Spleen (tissue), 11 donors: Measurements from ENCODE around the gene IGLON5. TPM values are rescaled to one million over a fixed set of nuclear protein-coding genes. Genes with fewer than 3 reads are reported as not detected.
A peak's percentile ranks its signal among the peaks of the same experiment; 100 is the strongest.

Source experiments
- DNase-seq: peaks from one replicate; pipeline ENCODE4 v3.0.0-alpha.2; 2020
- H3K27ac ChIP-seq, 8 donors: fragments of 200-600 bp; sonication (generic) in 7 of 8; 1 replicate in 4 of 8; 2 replicates in 4 of 8; pipeline versions ENCODE4 v1.5.0 to v1.8.0; 2016 to 2021; ENCODE audit warnings: inconsistent platforms in 4 of 8, mild to moderate bottlenecking in 4 of 8, moderate library complexity in 1 of 8
- H3K27me3 ChIP-seq, 7 donors: fragments of 200-600 bp; sonication (generic) in 6 of 7; replicated peaks in 1 of 7; 1 replicate in 4 of 7; 2 replicates in 3 of 7; pipeline versions ENCODE4 v1.5.0 to v1.8.0; 2016 to 2021; ENCODE audit warnings: inconsistent platforms in 3 of 7, mild to moderate bottlenecking in 1 of 7
- H3K36me3 ChIP-seq, 6 donors: fragments of 200-600 bp; sonication (generic) in 5 of 6; 1 replicate in 4 of 6; 2 replicates in 2 of 6; pipeline versions ENCODE4 v1.5.0 to v1.8.0; 2016 to 2021; ENCODE audit warnings: inconsistent platforms in 2 of 6
- H3K4me1 ChIP-seq, 6 donors: fragments of 200-600 bp; sonication (generic) in 5 of 6; 1 replicate in 3 of 6; 2 replicates in 3 of 6; pipeline versions ENCODE4 v1.5.0 to v1.8.0; 2016 to 2021; ENCODE audit warnings: inconsistent platforms in 3 of 6
- H3K4me3 ChIP-seq, 8 donors: fragments of 200-600 bp; sonication (generic) in 7 of 8; 1 replicate in 4 of 8; 2 replicates in 4 of 8; pipeline versions ENCODE4 v1.5.0 to v1.8.0; 2016 to 2021; ENCODE audit warnings: inconsistent platforms in 4 of 8, mild to moderate bottlenecking in 4 of 8, moderate library complexity in 2 of 8
- H3K9me3 ChIP-seq, 8 donors: fragments of 200-600 bp; sonication (generic) in 7 of 8; 1 replicate in 4 of 8; 2 replicates in 4 of 8; pipeline versions ENCODE4 v1.5.0 to v1.8.0; 2016 to 2021; ENCODE audit warnings: inconsistent platforms in 4 of 8
- POLR2A ChIP-seq, 3 donors: fragments of 450-650 bp; IDR thresholded peaks; one replicate each; pipeline ENCODE4 v1.5.1; 2017; ENCODE audit warnings: antibody characterized with exemption in 3 of 3, mild to moderate bottlenecking in 1 of 3
- POLR2AphosphoS5 ChIP-seq, 3 donors: sonication (generic); formaldehyde crosslinking; IDR thresholded peaks; one replicate each; pipeline ENCODE4 v1.5.1; 2017; ENCODE audit warnings: antibody characterized with exemption in 3 of 3
- WGBS, 5 donors: extraction: QIAGEN DNeasy Blood & Tissue Kit in 3 of 5; methylation state at CpG; one replicate each; pipeline versions ENCODE4 v1.1.5 to v1.1.7; 2013 to 2018; 5-methylcytosine and 5-hydroxymethylcytosine counted together
- intact Hi-C: fragments of 100-400 bp; cut with DNase I; formaldehyde crosslinking; loops from one replicate; pipeline ENCODE4 v1.15.0; 2023; ENCODE audit warnings: low total_unique reads
- polyA plus RNA-seq, 3 donors: library from polyadenylated mRNA; stranded (reverse); fragments of 200-250 nt; gene quantifications; one replicate each; pipeline ENCODE4 v1.2.1, GENCODE V29; 2013
- total RNA-seq, 7 donors: library from RNA; depleted of rRNA in 3 of 7; stranded (reverse); fragments of >200 nt in 3 of 7; fragmentation: NEBNext Ultra II Directional in 4 of 7; extraction: Animal tissue kit (Norgen Biotek cat#: 25700) in 4 of 7; gene quantifications; one replicate each; pipeline versions ENCODE4 v1.1.0 to v1.2.1, GENCODE V29; 2016 to 2021
- TF ChIP-seq, protein P1 (sequence below), 11 experiments: fragments of 200-600 bp in 7 of 11; fragments of 450-650 bp in 4 of 11; sonication (generic) in 4 of 11; IDR thresholded peaks in 8 of 11; conservative IDR thresholded peaks in 3 of 11; 1 replicate in 7 of 11; 2 replicates in 4 of 11; pipeline versions ENCODE4 v1.4.0 to v1.8.0; 2016 to 2021; ENCODE audit warnings: antibody characterized with exemption in 11 of 11, inconsistent platforms in 4 of 11, mild to moderate bottlenecking in 1 of 11
- donor health status: healthy with polysubstance abuse.
- donor health status: DM: no; HTN: no; CAD: no; lungs with moderate emphysema.
- donor health status: DM: no; HTN: no; CAD: no.
- donor health status: Bipolar disorder and iron deficiency.
- donor health status: healthy.
- donor health status: DM: no; HTN: no; CAD: no.
- donor health status: DM: yes; HTN: yes; CAD: no.

IGLON5 gene
- total and polyA plus RNA-seq, 10 donors = 0.03 TPM; not detected in 9

DNA sequence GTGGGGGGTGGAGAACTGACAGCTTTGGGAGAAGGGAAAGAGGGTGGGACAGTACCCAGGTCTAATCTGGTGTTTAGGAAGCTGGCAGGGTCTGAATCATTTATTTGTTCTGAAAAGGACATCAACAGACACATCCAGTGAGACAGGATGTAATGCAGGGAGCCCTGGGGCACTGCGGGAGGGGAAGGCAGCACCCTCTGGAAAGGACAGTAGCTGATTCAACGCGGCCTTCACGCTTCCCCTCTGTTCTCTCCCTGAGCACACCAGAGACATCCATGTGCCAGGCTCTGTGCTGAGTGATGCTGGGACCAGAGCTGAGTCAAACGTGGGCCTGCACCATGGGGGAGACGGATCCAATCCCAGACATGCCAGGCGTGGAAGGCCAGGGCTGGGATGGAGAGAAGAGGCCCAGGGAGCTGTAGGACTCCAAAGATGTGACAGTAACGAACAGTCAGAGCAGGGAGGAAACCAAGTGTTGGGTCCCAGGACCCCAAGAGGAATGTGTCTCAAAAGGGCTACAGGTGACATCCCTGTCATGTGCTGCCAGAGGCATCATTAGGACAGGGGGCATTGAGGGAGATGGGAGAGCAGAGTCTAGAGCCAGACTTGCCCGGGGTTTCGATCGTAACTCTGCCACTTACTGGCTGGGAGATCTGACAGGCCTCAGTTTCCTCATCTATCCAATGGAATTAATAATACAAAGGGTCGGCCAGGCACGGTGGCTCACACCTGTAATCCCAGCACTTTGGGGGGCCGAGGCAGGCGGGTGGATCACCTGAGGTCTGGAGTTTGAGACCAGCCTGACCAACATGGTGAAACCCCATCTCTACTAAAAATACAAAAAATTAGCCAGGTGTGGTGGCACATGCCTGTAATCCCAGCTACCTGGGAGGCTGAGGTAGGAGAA, 53.0 kb downstream of the IGLON5 start:
- 89 to 92% (median 90%) methylated on average over 12 to 15 of the region's 15 CpGs for WGBS, 5 donors
- no peak for TF ChIP-seq POLR2A (IDR thresholded peaks at IDR 0.05)
- TF ChIP-seq, protein P1, sequence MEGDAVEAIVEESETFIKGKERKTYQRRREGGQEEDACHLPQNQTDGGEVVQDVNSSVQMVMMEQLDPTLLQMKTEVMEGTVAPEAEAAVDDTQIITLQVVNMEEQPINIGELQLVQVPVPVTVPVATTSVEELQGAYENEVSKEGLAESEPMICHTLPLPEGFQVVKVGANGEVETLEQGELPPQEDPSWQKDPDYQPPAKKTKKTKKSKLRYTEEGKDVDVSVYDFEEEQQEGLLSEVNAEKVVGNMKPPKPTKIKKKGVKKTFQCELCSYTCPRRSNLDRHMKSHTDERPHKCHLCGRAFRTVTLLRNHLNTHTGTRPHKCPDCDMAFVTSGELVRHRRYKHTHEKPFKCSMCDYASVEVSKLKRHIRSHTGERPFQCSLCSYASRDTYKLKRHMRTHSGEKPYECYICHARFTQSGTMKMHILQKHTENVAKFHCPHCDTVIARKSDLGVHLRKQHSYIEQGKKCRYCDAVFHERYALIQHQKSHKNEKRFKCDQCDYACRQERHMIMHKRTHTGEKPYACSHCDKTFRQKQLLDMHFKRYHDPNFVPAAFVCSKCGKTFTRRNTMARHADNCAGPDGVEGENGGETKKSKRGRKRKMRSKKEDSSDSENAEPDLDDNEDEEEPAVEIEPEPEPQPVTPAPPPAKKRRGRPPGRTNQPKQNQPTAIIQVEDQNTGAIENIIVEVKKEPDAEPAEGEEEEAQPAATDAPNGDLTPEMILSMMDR (IDR thresholded peaks at IDR 0.05 in 8 of 11, conservative IDR thresholded peaks at IDR 0.05 in 3 of 11) = no peak
- TF ChIP-seq POLR2AphosphoS5 (IDR thresholded peaks at IDR 0.05) = no peak
- Histone ChIP-seq H3K27ac (peak overlapping the region in 2 of 8 donors; percentile 19 to 93), H3K4me3 (no peak overlapping the region), H3K36me3 (no peaks in the 10 kb centered on the region), H3K27me3 (no peaks in the 10 kb centered on the region), H3K9me3 (no peaks in the 10 kb centered on the region), H3K4me1 (peaks cover 4 to 65% (median 43%) of the 10 kb centered on the region in 6 donors)
- DNase-seq = no peak
- intact Hi-C loops = no loop called here

DNA sequence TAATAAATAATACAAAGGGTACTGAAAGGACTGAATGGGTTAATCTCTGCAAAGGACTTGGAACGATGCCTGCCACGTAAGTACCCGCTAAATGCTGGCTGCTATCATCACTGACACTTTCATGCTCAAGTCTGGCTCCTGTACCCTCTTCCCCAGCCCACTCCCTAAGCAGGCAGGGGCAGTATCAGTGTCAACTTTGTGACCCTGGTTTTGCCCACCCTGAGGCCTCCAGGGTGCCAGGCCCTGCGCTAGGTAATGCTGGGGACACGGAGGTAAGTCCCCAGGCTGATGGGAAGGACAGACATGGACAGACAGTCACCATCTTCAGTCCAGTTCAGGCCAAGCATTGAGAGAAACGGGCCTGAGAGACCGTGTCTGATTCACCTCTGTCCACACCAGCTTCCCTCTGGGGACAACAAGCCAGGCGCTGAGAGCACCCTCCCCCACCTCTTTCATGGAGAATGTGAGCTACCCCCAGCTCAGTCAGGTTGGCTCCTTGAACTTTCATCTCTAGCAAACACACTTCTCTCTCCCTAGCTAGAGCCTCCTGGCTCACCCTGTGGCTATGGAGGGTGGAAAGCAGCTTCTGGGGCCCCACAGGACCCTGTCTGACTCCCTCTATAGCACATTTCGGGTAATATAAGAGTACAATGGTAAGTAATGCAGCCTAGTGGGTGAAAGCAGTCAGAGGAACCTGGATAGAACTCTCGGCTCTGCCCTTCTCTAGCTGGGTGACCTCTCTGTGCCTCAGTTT, 53.9 kb downstream of the IGLON5 start:
- Histone ChIP-seq H3K27me3 (no peaks in the 10 kb centered on the region), H3K36me3 (no peaks in the 10 kb centered on the region), H3K4me1 (peaks cover 4 to 74% (median 43%) of the 10 kb centered on the region in 6 donors), H3K4me3 (peak overlapping the region; percentile 51 to 95 (median 78)), H3K9me3 (no peaks in the 10 kb centered on the region), H3K27ac (peak overlapping the region; percentile 75 to 97 (median 93))
- WGBS, 5 donors = 28 to 37% (median 31%) methylated on average over 10 of the region's 10 CpGs
- intact Hi-C loops = no loop called here
- TF ChIP-seq POLR2A (IDR thresholded peaks at IDR 0.05) (no peak), POLR2AphosphoS5 (IDR thresholded peaks at IDR 0.05) (no peak)
- TF ChIP-seq, protein P1 (IDR thresholded peaks at IDR 0.05 in 8 of 11, conservative IDR thresholded peaks at IDR 0.05 in 3 of 11) = no peak
- no peak for DNase-seq

DNA sequence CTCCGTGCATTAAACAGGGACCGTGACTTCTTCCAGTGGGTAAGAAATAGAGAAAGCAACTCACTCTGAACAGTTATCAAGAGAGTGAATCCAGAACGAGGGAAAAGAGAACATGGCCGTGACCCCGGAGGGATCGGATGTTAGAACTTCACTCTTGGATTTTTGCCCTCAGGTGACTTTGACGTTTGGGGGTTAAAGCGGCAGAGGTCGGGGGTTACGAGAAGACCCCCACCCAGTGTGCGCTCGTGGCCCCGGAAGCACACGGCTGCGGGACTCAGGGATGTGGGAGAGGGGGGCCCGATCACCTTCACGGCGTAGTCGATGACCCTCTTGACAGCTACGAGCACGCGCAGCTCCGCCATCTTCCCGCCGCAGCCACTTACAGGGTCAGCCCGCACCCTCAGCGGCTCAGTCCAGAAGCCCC, 54.5 kb downstream of the IGLON5 start, which contains the start of gene ETFB:
Gene ETFB (minus strand): TSS at position 424 of the 424 bp plus-strand sequence. CDS start 62 bp downstream, at position 362.
- Histone ChIP-seq H3K4me3 (peak within 1 kb of the TSS; percentile 51 to 95 (median 78)), H3K27ac (peak within 1 kb of the TSS; percentile 75 to 97 (median 93)), H3K36me3 (no peaks in the 10 kb centered on the region), H3K4me1 (peaks cover 4 to 80% (median 45%) of the 10 kb centered on the region in 6 donors), H3K9me3 (no peaks in the 10 kb centered on the region), H3K27me3 (no peaks in the 10 kb centered on the region)
- 0 to 1% (median 1%) methylated on average over 15 to 27 of the region's 27 CpGs for WGBS, 5 donors
- intact Hi-C loops = no loop called here
- TF ChIP-seq POLR2AphosphoS5 (IDR thresholded peaks at IDR 0.05) (peak in 1 of 3 donors; percentile 87), POLR2A (IDR thresholded peaks at IDR 0.05) (no peak)
- TF ChIP-seq, protein P1 (IDR thresholded peaks at IDR 0.05 in 8 of 11, conservative IDR thresholded peaks at IDR 0.05 in 3 of 11) = no peak
- DNase-seq = no peak
